ENCODE results near the gene FMN1. TPM values are rescaled to one million over a fixed set of nuclear protein-coding genes. Genes with fewer than 3 reads are reported as not detected.

Gene FMN1
- total and polyA plus RNA-seq, 2 of the 13 experiments (the other 11 are each of a cell fraction or from before 2014, with no cell fraction given) = 0.20 to 0.60 TPM

DNA sequence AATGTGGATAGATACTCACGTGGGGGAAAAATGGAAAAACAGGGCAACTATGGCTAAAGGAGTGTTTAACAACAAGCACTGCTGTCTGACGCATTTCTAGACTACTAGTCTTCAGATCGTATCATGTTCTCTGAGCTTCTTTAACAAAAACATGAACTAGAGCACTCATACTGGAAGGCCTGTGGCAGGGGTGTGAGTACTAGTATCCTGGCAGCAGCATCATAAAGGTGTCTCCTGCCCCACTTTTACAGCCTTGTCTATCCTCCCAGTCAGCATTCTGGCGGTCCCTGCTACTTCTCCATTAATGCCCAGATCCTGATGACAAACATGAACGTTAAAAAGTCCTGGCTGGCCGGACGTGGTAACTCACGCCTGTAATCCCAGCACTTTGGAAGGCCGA is 4.0 kb downstream of the FMN1 start:
- Histone ChIP-seq H3K27ac (ENCODE audit: extremely low read length, insufficient read depth, low read length) (no peak overlapping the region), H3K9me3 (ENCODE audit: low read length) (no peaks in the 10 kb centered on the region), H3K4me1 (ENCODE audit: insufficient read depth, low read length) (no peaks in the 10 kb centered on the region), H3K27me3 (ENCODE audit: control insufficient read depth in 1 of 2, insufficient read depth in 2 of 2, low read length in 2 of 2) (no peaks in the 10 kb centered on the region), H3K4me3 (replicated peaks in 1 of 3; ENCODE audit: insufficient read depth in 1 of 3, low read depth in 2 of 3, low read length in 3 of 3) (no peak overlapping the region), H3K9ac (ENCODE audit: insufficient read depth, low read depth, low read length) (no peak overlapping the region), H2AFZ (ENCODE audit: low read length) (no peak overlapping the region), H3K36me3 (replicated peaks in 1 of 2; ENCODE audit: control insufficient read depth in 1 of 2, insufficient read depth in 2 of 2, low read length in 2 of 2) (no peaks in the 10 kb centered on the region), H3K79me2 (ENCODE audit: insufficient read depth, low read length) (no peaks in the 10 kb centered on the region), H4K20me1 (ENCODE audit: insufficient read depth, low read length) (no peaks in the 10 kb centered on the region), H3K4me2 (ENCODE audit: low read depth, low read length) (no peak overlapping the region)
- intact Hi-C loops (cut with micrococcal nuclease; ENCODE audit: unreplicated experiment) (no loop called here), in situ Hi-C loops (cut with HindIII; ENCODE audit: extremely low pct_ligation_motif_present, low pct_unique_long_range_greater_than_20kb) (no loop called here)
- no peak for FAIRE-seq
- ATAC-seq = no peak
- WGBS (ENCODE audit: low lambda C conversion rate) = 51% methylated on average over 9 of the region's 9 CpGs
- DNase-seq (ENCODE audit: low spot score) = no peak
- no TSS peak for BruUV-seq (replicated peaks)
- POLR2A ChIA-PET = no interaction called here
- CTCF ChIA-PET (ENCODE audit: low intra/inter-chr PET ratio, low total read pairs) = no interaction called here
- TF ChIP-seq, protein P1, sequence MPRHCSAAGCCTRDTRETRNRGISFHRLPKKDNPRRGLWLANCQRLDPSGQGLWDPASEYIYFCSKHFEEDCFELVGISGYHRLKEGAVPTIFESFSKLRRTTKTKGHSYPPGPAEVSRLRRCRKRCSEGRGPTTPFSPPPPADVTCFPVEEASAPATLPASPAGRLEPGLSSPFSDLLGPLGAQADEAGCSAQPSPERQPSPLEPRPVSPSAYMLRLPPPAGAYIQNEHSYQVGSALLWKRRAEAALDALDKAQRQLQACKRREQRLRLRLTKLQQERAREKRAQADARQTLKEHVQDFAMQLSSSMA (CRISPR knock-in tag; IDR thresholded peaks at IDR 0.05) = no peak
- TF ChIP-seq KAT8 (CRISPR knock-in tag; IDR thresholded peaks at IDR 0.05) (no peak), MIER3 (CRISPR knock-in tag; IDR thresholded peaks at IDR 0.05; ENCODE audit: borderline replicate concordance) (no peak), HMG20A (CRISPR knock-in tag; IDR thresholded peaks at IDR 0.05; ENCODE audit: borderline replicate concordance) (no peak), ATF7-NPFF (CRISPR knock-in tag; IDR thresholded peaks at IDR 0.05; ENCODE audit: low read depth) (no peak), NFE2L1 (CRISPR knock-in tag; IDR thresholded peaks at IDR 0.05; ENCODE audit: borderline replicate concordance) (no peak), TGIF2 (CRISPR knock-in tag; IDR thresholded peaks at IDR 0.05) (no peak), DNMT1 (CRISPR knock-in tag; IDR thresholded peaks at IDR 0.05) (no peak), KLF11 (CRISPR knock-in tag; IDR thresholded peaks at IDR 0.05) (no peak)
- TF ChIP-seq, protein P2, sequence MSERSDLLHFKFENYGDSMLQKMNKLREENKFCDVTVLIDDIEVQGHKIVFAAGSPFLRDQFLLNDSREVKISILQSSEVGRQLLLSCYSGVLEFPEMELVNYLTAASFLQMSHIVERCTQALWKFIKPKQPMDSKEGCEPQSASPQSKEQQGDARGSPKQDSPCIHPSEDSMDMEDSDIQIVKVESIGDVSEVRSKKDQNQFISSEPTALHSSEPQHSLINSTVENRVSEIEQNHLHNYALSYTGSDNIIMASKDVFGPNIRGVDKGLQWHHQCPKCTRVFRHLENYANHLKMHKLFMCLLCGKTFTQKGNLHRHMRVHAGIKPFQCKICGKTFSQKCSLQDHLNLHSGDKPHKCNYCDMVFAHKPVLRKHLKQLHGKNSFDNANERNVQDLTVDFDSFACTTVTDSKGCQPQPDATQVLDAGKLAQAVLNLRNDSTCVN (CRISPR knock-in tag; IDR thresholded peaks at IDR 0.05; ENCODE audit: borderline replicate concordance) = no peak
- TF ChIP-seq, protein P3, sequence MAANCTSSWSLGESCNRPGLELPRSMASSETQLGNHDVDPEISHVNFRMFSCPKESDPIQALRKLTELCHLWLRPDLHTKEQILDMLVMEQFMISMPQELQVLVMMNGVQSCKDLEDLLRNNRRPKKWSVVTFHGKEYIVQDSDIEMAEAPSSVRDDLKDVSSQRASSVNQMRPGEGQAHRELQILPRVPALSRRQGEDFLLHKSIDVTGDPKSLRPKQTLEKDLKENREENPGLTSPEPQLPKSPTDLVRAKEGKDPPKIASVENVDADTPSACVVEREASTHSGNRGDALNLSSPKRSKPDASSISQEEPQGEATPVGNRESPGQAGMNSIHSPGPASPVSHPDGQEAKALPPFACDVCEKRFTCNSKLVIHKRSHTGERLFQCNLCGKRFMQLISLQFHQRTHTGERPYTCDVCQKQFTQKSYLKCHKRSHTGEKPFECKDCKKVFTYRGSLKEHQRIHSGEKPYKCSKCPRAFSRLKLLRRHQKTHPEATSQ (CRISPR knock-in tag; IDR thresholded peaks at IDR 0.05; ENCODE audit: borderline replicate concordance) = no peak
- TF ChIP-seq, protein P4, sequence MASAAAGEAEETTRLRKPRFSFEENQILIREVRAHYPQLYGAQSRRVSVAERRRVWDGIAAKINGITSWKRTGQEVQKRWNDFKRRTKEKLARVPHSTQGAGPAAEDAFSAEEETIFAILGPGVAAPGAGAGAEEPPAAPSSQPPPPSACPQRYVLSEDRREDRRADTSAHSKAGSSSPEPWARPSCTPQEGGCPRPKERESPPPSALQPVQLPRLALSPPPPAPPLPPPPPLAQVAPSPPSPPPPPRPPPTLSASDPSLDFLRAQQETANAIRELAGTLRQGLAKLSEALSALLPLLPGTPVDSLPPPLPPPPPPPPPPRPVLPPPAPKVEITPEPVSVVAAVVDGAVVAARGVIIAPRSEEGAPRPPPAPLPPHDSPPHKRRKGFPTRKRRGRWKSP (CRISPR knock-in tag; IDR thresholded peaks at IDR 0.05) = no peak
- TF ChIP-seq, protein P5, sequence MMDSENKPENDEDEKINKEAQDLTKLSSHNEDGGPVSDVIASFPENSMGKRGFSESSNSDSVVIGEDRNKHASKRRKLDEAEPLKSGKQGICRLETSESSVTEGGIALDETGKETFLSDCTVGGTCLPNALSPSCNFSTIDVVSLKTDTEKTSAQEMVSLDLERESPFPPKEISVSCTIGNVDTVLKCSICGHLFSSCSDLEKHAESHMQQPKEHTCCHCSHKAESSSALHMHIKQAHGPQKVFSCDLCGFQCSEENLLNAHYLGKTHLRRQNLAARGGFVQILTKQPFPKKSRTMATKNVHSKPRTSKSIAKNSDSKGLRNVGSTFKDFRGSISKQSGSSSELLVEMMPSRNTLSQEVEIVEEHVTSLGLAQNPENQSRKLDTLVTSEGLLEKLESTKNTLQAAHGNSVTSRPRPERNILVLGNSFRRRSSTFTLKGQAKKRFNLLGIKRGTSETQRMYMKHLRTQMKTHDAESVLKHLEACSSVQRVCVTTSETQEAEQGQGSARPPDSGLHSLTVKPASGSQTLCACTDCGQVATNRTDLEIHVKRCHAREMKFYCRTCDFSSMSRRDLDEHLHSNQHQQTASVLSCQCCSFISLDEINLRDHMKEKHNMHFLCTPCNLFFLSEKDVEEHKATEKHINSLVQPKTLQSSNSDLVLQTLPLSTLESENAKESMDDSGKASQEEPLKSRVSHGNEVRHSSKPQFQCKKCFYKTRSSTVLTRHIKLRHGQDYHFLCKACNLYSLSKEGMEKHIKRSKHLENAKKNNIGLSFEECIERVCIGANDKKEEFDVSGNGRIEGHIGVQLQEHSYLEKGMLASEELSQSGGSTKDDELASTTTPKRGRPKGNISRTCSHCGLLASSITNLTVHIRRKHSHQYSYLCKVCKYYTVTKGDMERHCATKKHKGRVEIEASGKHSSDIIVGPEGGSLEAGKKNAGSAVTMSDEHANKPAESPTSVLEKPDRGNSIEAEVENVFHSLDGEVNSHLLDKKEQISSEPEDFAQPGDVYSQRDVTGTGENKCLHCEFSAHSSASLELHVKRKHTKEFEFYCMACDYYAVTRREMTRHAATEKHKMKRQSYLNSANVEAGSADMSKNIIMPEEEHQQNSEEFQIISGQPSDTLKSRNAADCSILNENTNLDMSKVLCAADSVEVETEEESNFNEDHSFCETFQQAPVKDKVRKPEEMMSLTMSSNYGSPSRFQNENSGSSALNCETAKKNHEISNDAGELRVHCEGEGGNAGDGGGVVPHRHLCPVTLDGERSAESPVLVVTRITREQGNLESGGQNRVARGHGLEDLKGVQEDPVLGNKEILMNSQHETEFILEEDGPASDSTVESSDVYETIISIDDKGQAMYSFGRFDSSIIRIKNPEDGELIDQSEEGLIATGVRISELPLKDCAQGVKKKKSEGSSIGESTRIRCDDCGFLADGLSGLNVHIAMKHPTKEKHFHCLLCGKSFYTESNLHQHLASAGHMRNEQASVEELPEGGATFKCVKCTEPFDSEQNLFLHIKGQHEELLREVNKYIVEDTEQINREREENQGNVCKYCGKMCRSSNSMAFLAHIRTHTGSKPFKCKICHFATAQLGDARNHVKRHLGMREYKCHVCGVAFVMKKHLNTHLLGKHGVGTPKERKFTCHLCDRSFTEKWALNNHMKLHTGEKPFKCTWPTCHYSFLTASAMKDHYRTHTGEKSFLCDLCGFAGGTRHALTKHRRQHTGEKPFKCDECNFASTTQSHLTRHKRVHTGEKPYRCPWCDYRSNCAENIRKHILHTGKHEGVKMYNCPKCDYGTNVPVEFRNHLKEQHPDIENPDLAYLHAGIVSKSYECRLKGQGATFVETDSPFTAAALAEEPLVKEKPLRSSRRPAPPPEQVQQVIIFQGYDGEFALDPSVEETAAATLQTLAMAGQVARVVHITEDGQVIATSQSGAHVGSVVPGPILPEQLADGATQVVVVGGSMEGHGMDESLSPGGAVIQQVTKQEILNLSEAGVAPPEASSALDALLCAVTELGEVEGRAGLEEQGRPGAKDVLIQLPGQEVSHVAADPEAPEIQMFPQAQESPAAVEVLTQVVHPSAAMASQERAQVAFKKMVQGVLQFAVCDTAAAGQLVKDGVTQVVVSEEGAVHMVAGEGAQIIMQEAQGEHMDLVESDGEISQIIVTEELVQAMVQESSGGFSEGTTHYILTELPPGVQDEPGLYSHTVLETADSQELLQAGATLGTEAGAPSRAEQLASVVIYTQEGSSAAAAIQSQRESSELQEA (CRISPR knock-in tag; IDR thresholded peaks at IDR 0.05; ENCODE audit: not compliant biosample characterization) = no peak

Data from HepG2 (cell line).